Measurements from ENCODE around the gene P2RY6.

GRCh38 chr11:73343076-73343873 lies 71.1 kb downstream of the P2RY6 start:
- no peak for TF ChIP-seq GATA2 (IDR thresholded peaks at IDR 0.05; ENCODE audit: low read depth, low read length)
- no peak for TF ChIP-seq GATA3 (IDR thresholded peaks at IDR 0.05; ENCODE audit: low read depth, low read length)

Data from SH-SY5Y (cell line).